HG02852 (cell line): ENCODE results near the gene PRKCSH.
A peak's percentile ranks its signal among the peaks of the same experiment; 100 is the strongest.
"Not testable (repeated sequence)": the region's sequence is repeated elsewhere in the genome, so short reads cannot be mapped to it uniquely, and the experiment has no call there.

Experiments
- ATAC-seq: cut with Tn5 transposase; IDR thresholded peaks from one replicate; pipeline ENCODE4 v1.9.1; 2021; ENCODE audit warnings: mild to moderate bottlenecking, moderate library complexity; ENCODE audit not compliant: unreplicated experiment

The PRKCSH gene, protein sequence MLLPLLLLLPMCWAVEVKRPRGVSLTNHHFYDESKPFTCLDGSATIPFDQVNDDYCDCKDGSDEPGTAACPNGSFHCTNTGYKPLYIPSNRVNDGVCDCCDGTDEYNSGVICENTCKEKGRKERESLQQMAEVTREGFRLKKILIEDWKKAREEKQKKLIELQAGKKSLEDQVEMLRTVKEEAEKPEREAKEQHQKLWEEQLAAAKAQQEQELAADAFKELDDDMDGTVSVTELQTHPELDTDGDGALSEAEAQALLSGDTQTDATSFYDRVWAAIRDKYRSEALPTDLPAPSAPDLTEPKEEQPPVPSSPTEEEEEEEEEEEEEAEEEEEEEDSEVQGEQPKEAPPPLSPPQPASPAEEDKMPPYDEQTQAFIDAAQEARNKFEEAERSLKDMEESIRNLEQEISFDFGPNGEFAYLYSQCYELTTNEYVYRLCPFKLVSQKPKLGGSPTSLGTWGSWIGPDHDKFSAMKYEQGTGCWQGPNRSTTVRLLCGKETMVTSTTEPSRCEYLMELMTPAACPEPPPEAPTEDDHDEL

DNA sequence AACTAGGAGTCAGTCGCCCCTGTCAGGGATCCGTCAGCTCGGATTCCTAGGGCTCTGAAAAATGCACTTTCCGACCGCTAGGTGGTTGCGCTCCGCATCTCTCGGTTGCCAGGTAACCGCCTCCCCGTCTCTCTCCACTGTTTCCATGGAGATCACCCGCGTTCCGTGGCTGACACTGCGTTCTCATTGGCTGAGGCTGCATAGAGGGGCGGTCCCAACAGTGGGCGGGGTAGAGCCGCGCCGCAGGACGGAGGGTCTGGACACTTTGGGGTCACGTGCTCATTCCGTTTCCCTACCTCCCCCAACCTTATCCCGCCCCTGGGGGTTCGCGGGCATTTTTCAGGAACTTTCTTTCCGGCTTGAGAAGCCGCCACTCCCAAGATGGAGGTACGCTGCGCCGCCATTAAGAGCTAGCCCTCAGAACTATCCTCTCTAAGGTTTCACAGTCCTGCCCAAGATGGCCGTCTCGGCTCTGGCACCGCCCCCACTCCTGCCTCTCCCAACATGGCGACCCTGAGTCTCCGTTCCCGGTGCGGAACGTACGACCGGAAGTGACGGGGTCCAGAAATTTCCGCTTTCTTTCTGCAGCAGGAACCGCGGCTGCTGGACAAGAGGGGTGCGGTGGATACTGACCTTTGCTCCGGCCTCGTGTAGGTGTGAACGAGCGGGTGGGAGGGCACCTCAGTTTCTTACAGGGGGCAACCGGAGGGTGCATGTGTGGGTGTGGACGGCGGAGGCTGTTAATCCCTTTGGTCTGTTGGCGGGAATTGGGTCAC, at the start of gene PRKCSH, which contains the start of gene ODAD3:
PRKCSH (plus strand) TSS at position 579 of the 776 bp plus-strand sequence. CDS start 483 bp downstream, outside the sequence.
ODAD3 (minus strand) TSS at position 65 of the 776 bp plus-strand sequence. CDS start 105 bp downstream, outside the sequence.
- ATAC-seq = peak; percentile 89

DNA sequence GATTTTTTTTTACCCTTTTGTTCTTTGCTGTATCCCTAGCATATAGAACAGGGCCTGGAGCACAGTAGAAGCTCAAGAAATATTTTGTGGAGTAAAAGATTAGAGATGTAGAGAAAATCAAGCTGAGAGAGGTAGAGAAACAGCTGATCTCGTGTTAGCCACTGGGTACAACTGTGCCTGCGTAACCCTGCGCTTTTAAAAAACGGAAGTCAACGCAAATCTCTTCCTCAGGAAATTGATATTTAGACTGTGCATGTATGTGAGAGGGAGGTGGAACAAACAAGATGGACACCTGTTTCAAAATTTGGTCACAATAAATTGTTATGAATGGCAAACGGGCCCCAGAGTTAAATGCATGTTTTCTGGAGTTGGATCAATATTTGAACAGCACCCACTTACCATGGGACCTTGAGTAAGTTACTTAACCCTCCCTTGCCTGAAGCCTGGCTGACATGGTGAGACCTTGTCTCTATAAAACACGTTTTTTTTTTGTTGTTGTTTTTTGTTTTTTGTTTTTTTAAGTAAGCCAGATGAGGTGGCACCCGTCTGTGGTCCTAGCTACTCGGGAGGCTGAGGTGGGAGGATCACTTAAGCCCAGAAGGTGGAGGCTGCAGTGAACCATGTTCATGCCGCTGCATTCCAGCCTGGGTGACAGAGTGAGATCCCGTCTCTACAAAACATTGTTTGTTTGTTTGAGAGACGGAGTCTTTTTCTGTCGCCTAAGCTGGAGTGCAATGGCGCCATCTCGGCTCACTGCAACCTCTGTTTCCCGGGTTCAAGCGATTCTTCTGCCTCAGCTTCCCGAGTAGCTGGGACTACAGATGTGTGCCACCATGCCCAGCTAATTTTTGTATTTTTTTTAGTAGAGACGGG, 48.0 kb upstream of the PRKCSH start:
- no peak for ATAC-seq

DNA sequence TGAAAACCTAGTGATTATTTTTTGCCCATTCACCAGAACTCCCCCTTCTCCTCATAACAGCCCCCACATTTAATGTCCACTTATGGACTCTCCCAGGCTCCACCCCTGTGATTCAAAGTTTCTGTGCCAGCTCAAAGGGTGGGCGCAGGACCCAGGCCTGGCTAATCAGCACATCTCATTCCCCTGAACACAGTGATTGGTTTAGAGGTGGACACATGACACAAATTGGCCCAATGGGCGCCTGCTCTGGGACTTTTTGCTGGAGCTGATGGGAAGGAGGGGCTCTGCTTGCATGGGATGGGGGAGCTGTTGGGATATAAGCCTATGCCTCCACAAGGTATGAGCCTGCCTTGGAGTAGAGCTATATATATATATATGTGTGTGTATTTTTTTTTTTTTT, 45.1 kb upstream of the PRKCSH start:
- ATAC-seq = no peak

DNA sequence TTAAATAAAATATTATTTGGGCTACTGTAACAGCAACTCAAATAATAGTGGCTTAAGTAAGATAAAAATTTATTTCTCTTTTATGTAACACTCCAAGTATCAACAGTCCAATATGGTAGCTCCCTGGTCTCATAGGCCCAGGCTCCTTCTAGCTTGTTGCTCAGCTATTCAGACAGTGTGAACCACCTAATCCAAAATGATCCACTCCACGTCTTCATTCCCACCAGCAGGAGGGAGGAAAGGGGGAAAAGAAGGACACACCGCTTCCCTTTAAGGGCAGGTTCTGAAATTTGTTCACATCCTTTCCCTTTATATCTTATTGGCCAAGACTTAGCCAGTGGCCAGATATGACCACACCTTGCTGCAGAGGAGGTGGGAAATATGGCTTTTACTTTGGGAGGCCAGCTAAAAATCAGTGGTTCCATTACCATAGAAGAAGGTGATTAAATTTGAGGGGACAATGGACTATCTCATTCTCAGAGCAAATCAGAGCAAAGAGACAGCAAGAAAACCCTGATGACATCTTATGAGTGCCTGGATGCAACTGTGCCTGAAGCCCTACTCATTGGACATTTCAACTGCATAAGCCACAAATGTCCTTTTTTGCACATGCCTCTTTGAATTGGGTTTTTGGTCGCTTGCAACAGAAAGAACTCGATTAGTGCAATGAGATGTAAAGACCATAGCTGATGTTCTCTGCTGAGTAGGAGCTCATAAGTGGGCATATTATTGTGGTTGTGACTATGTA, 44.3 kb upstream of the PRKCSH start:
- ATAC-seq = no peak

DNA sequence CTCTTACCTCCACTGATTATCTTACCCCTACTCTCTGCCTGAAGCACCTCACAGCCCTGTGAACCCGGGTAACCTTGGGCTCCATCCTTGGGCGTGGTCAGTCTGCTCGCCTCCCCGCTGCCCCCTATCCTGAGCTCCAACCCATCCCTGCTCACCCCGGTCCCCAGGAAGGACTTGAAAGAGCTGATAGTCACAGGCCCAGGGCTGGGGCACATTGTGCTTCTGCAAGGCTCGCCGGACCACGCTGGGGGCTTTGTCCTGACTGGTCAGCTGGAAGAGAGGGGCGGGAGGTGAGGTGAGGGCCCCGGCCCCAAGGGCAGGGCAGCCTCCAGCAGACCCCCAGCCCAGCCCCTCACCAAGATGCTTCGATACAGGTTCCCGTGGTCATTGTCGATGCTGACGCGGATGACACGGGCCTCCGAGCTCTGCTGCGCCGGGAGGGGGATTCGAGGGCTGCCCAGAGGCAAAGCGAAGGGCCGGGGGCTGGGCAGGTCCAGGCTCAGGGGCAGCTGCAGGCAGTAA, 38.3 kb upstream of the PRKCSH start:
- no peak for ATAC-seq

DNA sequence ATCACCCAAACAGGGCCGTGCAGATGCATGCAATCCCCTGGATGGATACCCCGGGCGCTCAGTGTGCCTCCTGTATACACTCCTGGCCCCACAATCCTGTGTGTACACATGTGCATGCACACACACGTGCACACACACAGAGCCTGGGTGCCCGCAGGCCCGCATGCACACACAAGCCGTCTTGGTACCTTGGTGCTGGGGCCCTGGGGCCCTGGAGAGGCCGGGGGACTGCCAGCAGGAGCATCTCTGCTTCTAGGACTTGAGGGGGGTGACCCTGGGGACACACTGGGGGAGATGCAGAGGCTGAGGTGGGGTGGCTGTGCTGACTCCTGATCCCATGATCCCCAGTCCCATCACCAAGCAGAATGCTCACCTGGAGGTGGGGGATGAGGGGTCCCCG, 35.8 kb upstream of the PRKCSH start:
- ATAC-seq = no peak

DNA sequence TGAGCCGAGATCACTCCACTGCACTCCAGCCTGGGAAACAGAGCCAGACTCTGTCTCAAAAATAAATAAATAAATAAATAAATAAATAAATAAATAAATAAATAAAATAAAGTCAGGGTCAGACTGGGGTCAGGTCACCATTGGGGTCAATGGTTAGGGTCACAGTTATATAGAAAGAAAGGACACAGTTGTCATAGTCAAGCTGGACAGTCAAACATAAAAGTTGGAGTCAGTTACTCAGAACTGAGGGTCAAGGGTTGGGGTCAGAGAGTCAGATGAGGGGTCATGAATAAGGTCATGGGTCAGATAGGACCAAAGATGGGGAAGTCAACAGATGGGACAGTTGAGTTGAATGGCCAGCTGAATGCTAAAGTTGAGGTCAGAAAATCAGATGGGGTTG, 34.6 kb upstream of the PRKCSH start:
- no peak for ATAC-seq

DNA sequence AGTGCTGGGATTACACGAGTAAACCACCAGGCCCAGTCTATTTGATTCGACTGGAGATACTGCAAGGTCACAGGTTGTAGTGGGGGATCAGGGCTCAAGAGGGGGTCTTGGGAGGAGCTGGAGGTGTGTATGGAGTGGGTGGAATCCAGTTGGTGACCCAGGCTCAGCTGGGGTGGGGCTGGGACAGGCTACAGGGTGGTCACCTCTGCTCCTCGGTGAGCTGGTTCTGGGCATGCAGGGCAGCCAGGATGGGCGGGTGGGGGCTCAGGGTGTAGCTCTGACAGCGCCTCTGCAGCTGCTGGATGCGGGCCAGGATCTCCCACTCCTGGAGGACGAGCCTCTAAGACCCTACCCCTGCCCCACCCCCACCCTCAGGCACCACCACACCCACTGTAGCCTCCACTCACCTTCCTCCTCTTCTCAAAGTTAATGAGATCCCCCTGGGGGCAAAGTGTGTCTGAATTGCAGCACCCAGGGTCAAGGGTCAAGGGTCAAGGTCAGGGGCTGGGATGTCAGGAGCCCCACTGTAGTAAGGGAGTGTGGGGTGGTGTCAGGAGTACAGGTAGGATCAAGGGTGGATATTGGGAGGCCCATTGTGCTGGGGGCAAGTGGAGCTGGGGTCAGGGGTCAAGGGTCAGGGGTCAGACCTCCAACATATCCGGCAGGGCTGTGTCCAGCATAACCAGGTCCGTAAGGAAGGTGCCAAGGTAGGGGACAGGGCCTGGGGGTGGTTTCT, 33.5 kb upstream of the PRKCSH start:
- ATAC-seq = no peak

DNA sequence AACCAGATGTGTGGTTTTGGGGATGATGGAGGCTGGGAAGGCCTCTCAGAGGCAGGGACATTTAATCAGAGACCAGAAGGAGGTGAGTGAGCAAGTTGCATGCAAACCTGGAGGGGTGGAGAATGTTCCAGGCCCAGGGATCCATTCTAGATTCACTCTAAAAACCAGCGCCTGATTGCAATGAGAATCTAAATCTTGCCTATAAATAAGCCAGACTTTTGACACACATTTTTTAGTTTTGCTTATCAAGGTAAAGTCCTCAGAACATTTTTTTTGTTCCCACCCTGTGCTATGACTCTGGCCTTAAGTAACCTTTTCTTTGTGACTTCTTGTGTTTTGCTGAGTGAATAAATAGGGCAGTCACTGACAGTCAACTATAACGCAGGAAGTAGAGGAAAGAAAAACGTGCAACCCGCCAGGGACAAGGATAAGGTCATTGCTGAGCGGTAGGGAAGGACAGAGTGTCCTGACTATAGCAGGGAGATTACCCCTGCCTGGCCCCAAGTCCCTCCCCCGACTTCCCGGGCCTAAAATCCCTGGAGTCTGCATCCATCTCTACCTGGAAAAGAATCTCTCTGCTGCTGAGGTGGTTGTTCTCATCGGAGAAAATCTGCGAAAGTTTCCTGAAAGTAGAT, 30.7 kb upstream of the PRKCSH start:
- ATAC-seq = no peak

DNA sequence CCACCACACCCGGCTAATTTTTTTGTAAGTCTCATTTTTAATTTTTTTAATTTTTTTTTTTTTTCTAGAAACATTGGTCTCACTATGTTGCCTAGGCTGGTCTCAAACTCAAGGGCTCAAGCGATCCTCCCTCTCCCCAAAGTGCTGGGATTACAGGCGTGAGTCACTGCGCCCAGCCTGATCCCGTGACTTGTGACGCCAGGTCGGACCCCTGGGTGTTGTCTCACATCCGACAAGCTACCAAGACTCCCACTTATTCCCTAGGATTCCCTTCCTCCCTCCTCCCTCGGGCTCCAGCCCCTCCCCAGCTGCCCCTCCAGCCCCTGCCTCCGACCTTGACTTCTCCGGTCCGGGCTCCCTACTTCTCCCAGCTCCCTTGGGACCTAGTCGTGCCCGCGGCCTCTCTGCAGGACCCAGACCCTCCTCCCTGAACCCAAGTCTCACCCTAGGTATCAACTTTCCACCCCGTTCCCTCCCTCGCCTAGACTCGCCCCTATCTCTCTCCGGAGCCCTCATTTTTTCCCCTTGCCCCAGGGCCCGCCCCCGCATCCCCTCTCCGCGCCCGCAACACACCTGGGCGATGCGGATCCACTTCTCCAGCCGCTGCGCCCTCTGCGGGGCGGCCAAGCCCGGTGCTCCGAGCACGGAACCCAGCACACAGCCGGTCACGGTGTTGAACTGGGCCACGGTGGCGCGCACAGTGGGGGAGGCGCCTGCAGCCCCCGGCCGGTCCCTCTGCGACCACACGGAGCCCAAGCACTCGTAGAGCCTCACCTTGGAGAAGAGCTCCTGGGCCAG, 29.4 kb upstream of the PRKCSH start:
- no peak for ATAC-seq

DNA sequence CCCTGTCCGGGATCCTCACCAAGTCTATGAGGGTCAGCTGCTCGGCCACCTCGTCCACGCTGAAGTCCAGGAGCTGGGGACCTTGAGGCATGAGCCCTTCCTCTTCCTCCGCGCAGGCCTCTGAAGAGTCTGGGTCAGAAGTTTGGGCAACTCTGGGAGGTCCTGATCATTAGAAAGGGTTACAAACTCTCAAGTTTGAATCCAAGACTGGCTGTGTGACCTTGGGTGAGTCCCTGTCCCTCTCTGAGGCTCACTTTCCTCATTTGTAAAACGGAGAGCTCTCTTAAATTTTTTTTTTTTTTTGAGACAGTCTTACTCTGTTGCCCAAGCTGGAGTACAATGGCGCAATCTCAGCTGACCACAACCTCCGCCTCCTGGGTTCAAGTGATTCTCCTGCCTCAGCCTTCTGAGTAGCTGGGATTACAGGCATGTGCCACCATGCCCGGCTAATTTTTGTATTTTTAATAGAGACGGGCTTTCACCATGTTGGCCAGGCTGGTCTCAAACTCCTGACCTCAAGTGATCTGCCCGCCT, 28.7 kb upstream of the PRKCSH start:
- not testable (repeated sequence) for ATAC-seq

DNA sequence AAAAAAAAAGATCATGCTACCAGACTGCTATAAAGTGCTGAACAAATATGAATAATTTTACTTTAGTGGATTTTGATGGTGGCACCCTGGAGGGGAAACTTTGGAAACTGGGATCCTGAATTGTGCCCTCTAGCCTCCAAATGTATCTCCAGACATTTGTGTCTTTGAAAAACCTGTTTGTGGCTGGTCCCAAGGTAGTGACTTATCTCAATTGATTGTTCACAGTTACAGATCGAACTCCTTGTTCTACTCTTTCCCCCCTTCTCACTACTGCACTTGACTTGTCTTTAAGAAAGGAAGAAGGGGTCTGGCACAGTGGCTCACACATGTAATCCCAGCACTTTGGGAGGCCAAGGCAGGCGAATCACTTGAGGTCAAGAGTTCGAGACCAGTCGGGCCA, 26.8 kb upstream of the PRKCSH start:
- ATAC-seq = no peak

DNA sequence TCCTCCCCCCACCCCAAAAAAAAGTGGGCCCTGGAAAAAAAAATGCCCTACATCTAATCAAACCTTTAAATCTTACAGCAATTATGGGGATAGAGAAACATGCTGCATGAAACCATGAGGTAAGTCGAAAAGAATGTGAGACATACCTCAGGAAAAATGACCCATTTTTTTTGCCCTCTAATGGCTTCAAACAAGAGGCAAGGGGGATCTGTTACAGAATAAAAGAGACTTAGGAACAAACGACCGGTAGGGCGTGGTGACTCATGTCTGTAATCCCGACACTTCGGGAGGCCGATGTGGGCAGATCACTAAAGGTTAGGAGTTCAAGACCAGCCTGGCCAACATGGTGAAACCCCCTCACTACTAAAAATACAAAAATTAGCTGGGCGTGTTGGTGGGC, 24.8 kb upstream of the PRKCSH start:
- no peak for ATAC-seq

DNA sequence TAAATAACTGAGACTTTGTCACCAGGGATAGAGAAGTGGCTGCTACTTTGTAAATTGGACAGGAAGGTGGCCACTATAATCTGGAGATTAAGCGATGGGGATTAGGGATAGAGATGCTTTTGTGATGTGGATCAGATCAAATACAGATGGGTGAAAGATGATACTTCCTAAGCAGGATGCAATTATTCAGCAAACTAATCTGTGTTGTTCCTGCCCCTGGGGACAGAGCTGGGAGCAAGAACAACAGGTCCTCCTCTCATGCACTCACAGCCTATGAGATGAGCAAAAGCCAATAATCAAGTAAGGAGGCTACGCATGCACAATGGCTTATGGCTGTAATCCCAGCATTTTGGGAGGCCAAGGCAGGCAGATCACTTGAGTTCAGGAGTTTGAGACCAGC, 20.9 kb upstream of the PRKCSH start:
- ATAC-seq = no peak

DNA sequence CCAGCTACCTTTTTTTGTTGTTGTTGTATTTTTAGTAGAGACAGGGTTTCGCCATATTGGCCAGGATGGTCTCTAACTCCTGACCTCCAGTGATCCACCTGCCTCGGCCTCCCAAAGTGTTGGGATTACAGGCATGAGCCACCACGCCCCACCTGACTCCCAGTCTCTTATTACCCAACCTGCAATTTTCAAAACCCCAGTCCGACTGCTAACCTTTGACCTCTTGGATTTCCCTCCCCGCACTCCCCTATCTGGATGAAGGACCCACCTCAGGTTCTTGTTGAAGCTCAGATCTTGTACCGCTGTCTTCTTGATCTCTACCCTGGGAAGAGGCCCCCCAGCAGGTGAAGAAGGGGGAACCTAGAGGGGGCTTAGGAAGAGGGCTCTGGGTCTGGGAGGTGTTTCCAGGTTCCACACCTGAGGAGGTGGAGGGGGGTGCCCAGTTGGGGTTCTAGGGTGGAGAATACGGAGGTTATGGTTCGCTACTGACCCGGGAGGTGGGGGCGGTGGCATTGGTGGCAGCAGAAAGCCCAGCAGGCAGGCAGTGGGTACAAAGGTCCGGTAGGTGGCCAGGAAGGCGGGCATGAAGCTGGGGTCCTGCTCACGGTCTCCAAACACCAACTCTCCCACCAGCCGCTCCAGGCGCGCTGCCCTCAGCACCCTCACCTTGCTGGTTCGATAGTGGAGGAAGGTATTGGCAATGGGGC, 18.9 kb upstream of the PRKCSH start:
- ATAC-seq = no peak

DNA sequence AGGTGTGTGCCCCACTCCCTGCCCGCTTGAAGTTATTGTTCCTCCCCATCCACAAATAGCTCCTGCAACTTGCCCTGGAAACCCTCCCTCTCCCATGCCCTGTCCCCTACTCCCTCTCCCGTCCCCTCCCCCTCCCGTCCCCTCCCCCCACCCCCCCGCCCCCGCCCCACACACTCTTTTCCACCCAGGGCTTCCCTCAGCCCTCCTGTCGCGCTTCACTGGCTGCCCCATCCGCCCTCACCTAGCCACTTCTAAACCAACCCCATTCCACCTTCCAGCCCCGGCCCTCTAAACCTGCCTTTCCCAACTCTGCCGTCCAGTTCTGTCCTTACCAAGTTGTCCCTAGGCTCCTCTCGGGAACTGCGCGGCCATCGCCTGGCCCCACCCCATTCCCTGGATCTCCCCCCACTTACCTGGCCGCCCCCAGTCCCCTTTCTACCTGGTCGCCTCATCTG, 17.3 kb upstream of the PRKCSH start:
- ATAC-seq = no peak
